BJ (cell line): Measurements from ENCODE around the gene CPVL. TPM values are rescaled to one million over a fixed set of nuclear protein-coding genes. Genes with fewer than 3 reads are reported as not detected.

Experiments used
- CTCF ChIA-PET: fragments of 350-600 bp; formaldehyde crosslinking; extraction: SDS; loops from one replicate; lab custom pipeline; 2021; ENCODE audit warnings: antibody characterized with exemption, inconsistent platforms; lab: Yijun Ruan, JAX
- POLR2A ChIA-PET: fragments of 300-600 bp; sonication (Branson Sonifier 250); formaldehyde crosslinking; extraction: SDS; loops from one replicate; lab custom pipeline; 2021; ENCODE audit warnings: antibody characterized with exemption; lab: Charles Lee
- DNase-seq: peaks from one replicate; pipeline ENCODE4 v3.0.0-alpha.2; 2011; ENCODE audit warnings: low read depth
- H3K27me3 ChIP-seq: 2 replicates; pipeline ENCODE4 v1.6.0; 2011; ENCODE audit warnings: low read length; ENCODE audit not compliant: control insufficient read depth, insufficient read depth
- H3K36me3 ChIP-seq: 2 replicates; pipeline ENCODE4 v1.5.1; 2011; ENCODE audit warnings: low read length; ENCODE audit not compliant: control insufficient read depth, insufficient read depth
- H3K4me3 ChIP-seq: 2 replicates; pipeline ENCODE4 v1.5.1; 2011; ENCODE audit warnings: low read depth, mild to moderate bottlenecking, control low read depth, low read length
- CTCF ChIP-seq: IDR thresholded peaks from 2 replicates; pipeline ENCODE4 v1.5.1; 2011; ENCODE audit warnings: low read depth, mild to moderate bottlenecking, control low read depth, inconsistent platforms, low read length, moderate library complexity; ENCODE audit not compliant: insufficient read depth
- polyA plus RNA-seq: library from polyadenylated mRNA; depleted of rRNA; stranded (reverse); fragments of >200 nt; gene quantifications from 2 replicates; pipeline ENCODE4 v1.2.3, GENCODE V29; 2011

CPVL gene
- polyA plus RNA-seq, 1 experiment, result not detected

- no peak for TF ChIP-seq CTCF
- no peaks in the 10 kb centered on the region for H3K36me3 ChIP-seq
- POLR2A ChIA-PET, result no interaction called here
- no peak for DNase-seq
- peaks cover 6% of the 10 kb centered on the region for H3K27me3 ChIP-seq
- CTCF ChIA-PET, result no interaction called here
- no peak overlapping the region for H3K4me3 ChIP-seq
These were observed 140.5 kb downstream of the CPVL start for GRCh38 chr7:29005829-29006228.

GRCh38 chr7:29005406-29005805 is 140.9 kb downstream of the CPVL start:
- CTCF ChIA-PET, result no interaction called here
- Histone ChIP-seq H3K27me3 (peaks cover 6% of the 10 kb centered on the region), H3K4me3 (no peak overlapping the region), H3K36me3 (no peaks in the 10 kb centered on the region)
- no peak for DNase-seq
- no peak for TF ChIP-seq CTCF
- POLR2A ChIA-PET, result no interaction called here

- peaks cover 6% of the 10 kb centered on the region for H3K27me3 ChIP-seq
- no peak for DNase-seq
- no peaks in the 10 kb centered on the region for H3K36me3 ChIP-seq
- CTCF ChIA-PET, result no interaction called here
- H3K4me3 ChIP-seq, result no peak overlapping the region
- no peak for TF ChIP-seq CTCF
- POLR2A ChIA-PET, result no interaction called here
These were observed 142.6 kb downstream of the CPVL start for GRCh38 chr7:29003703-29004102.

- TF ChIP-seq CTCF, result no peak
- Histone ChIP-seq H3K4me3 (no peak overlapping the region), H3K36me3 (no peaks in the 10 kb centered on the region), H3K27me3 (peaks cover 6% of the 10 kb centered on the region)
- ChIA-PET CTCF (interaction anchor here (0.7 to 1.8 kb wide), 4 partner anchors 11 to 100 kb away, joined by 3 to 9 read pairs (median 4); partner anchors contain the start of gene TRIL), POLR2A (no interaction called here)
- DNase-seq, result no peak
These were observed 145.6 kb downstream of the CPVL start for GRCh38 chr7:29000717-29001076.

GRCh38 chr7:28999895-29000716 is 146.2 kb downstream of the CPVL start:
- ChIA-PET POLR2A (interaction anchor here (0.6 kb wide), 1 partner anchor 123 kb away, joined by 5 read pairs; no protein-coding TSS in a partner anchor), CTCF (interaction anchor here (1.0 to 1.2 kb wide), 3 partner anchors 10 to 190 kb away, joined by 3 to 4 read pairs (median 3); no protein-coding TSS in a partner anchor)
- peaks cover 6% of the 10 kb centered on the region for H3K27me3 ChIP-seq
- no peak overlapping the region for H3K4me3 ChIP-seq
- TF ChIP-seq CTCF, result no peak
- no peak for DNase-seq
- H3K36me3 ChIP-seq, result no peaks in the 10 kb centered on the region
